NCI-H2227 (cell line): ENCODE measurements around the gene OR5K3.
"Not testable (repeated sequence)": the region's sequence is repeated elsewhere in the genome, so short reads cannot be mapped to it uniquely, and the experiment has no call there.

Experiments
- DNase-seq: peaks from one replicate; lab custom pipeline; 2025; ENCODE audit not compliant: unreplicated experiment; lab: John Stamatoyannopoulos, UW

OR5K3 gene, protein sequence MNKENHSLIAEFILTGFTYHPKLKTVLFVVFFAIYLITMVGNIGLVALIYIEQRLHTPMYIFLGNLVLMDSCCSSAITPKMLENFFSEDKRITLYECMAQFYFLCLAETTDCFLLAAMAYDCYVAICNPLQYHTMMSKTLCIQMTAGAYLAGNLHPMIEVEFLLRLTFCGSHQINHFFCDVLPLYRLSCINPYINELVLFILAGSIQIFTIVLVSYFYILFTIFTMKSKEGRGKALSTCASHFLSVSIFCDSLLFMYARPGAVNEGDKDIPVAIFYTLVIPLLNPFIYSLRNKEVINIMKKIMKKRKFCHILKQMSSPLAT

DNA sequence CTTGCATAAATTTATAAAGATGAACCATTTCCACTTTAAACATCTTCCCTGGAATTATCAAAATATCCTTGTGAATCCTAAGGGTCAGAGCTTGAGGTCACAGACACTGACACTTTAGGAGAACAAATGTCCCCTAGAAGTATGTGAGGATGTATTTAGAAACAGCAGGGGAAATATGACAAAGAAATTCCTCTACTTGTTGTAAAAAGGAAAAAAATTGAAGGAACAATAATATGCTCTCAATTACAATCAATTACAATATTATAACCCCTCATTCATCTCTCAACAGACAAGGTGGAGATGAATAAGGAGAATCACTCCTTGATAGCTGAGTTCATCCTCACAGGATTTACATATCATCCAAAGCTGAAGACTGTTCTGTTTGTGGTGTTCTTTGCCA is at the start of gene OR5K3:
Gene OR5K3 (plus strand): TSS at position 301 of the 400 bp plus-strand sequence. CDS start 0 bp downstream, at position 301.
- DNase-seq = no peak

- no peak for DNase-seq
Observed at GRCh38 chr3:98341758-98342157, 48.7 kb upstream of the OR5K3 start.

DNA sequence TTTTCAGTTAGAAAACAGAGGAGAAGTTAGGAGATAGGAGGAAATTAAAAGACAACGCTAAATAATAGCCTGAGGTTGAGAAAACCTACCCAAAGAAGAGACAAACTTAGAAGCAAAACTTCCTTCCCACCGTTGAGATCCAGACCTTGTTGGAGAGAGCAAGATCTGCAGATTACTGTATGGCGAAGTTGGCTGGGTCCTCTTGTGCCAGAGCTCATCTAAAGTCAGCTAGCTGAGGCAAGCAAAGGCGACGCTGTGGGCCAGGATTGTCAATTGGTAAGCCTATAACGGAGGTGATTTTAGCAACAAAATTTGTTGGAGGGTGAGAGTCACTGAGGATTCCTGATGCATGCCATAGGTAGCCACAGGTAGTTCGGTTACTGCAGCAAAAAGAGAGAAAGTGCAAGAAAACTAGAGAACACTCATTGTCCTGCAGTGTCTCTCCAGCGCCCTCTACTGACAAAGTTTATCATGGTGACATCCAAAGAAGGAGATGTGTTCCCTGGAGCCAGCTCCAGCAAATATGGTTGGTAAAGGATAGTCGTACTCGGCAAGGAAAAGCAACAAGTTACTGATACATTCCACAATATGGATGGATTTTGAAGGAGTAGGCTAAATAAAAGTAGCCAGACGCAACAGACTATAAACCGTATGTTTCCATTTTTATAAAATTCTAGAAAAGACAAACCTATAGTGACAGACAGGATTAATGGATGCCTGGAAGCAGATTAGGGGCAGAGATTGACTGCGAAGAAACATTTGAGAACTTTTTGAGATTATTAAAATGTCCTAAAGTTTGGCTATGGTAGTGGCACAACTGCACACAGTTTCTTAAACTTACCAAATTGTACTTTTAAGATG is 46.6 kb upstream of the OR5K3 start:
- peak; percentile 4 for DNase-seq

DNA sequence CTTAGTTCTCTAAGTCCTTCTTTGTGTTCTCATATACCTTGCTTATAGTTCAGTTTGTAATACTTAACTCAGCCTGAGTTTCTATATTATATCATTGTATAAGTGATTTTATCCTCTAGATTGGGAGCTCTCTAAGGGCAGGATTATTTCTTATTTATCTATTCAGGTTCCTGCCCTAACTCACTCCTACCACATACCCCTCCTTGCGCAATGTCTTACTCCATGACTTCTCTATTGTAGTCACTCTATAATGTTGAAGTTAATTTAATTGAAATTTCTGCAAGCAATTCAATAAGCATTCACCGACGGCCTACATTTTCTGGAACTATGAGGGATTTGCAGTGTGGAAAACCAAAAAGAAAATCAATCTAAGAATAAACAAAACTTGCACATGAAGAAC is 40.4 kb upstream of the OR5K3 start:
- no peak for DNase-seq

DNA sequence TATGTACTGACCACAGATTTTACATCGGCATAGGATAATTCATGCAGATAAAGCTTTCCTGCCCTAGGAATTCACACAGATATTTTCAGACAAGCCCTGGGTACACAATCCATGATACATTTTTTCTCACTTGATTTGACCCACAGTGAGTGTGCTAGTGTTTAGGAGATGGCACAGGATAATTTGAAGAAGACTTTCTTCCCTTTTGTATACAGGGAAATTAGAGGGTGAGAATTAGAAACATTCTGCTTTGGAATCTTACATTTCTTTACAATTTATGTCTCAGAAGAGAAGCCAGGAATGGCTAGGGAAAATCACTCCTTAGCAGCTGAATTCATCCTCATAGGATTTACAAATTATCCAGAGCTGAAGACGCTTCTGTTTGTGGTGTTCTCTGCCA is 36.9 kb upstream of the OR5K3 start, which contains the start of gene OR5K4:
Gene OR5K4 (plus strand): TSS at position 301 of the 400 bp plus-strand sequence. CDS start 0 bp downstream, at position 301.
- no peak for DNase-seq

DNA sequence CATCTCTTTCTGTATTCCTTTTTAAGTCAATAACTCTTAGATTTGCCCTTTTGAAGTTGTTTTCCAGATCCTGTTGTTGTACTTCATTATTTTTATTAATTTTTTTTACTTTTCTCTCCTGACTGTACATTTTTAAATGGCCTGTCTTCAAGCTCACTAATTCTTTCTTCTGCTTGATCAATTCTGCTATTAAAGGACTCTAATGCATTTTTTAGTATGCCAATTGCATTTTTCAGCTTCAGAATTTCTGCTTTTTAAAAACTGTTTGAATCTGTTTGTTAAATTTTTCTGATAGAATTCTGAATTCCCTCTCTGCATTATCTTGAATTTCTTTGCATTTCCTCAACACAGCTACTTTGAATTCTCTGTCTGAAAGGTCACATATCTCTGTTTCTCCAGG is 31.2 kb upstream of the OR5K3 start:
- no peak for DNase-seq

DNA sequence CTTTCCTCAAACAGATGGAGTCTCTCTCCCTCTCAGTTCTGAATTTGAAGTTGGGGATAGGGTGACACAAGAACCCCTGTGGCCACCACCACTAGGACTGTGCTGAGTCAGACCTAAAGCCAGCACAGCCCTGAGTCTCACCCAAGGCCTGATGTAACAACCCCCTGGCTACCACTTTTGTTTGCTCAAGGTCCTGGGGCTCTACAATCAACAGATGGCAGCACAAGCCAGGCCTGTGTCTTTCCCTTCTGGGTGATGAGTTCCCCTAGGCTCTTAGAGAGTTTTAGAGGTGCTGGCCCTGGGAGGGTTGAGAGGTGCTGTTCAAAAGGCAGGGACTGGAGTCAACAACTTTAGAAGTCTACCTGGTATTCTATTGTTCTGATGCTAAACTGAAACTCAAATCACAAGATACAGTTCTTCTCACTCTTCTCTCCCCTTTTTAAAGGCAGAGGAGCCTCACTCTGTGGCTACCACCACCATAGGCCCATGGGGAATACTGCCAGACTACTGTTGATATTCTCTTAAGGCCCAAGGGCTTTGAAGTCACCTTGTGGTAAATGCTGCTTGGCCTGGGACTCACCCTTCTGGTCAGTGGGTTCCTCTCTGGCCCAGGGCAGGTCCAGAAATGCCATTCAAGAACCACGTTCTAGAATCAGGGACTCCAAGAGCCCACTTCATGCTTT is 30.3 kb upstream of the OR5K3 start:
- DNase-seq = no peak

- DNase-seq = no peak
Observed at GRCh38 chr3:98360681-98361080, 29.8 kb upstream of the OR5K3 start.

DNA sequence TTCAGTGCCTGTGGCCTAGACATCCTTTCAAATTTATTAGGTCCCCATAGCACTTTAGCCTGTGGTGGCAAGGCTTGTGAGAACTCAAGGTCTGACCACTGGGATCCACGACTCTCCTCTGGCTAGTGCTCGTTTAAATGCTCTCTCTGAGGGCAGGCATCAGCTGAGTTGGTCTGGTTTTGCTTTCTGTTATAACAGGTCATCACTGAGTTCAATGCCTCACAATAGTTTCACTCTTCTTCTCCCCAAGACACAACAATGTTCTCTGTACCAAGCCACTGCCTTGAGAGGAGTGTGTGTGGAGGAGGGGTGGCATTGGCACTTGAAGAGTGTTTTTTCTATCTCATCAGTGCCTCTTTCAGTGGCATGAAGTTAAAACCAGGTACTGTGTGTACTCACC is 29.2 kb upstream of the OR5K3 start:
- DNase-seq = no peak

- no peak for DNase-seq
Observed at GRCh38 chr3:98367464-98368246, 22.8 kb upstream of the OR5K3 start.

- no peak for DNase-seq
Observed at GRCh38 chr3:98371186-98371585, 19.3 kb upstream of the OR5K3 start.

DNA sequence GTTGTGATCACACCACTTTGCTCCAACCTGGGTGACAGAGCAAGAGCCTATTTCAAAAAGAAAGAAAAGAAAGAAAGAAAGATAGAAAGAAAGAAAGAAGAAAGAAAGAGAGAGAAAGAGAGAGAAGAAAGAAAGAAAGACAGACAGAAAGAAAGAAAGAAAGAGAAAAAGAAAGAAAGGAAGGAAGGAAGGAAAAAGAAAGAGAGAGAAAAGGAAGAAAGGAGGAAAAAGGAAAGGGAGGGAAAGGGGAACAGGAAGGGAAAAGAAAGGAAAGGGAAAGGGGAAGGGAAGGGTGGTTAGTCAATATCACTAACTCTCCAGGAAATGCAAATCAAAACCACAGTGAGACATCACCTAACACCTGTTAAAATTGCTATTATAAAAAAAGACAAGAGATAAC is 18.6 kb upstream of the OR5K3 start:
- DNase-seq = no peak

DNA sequence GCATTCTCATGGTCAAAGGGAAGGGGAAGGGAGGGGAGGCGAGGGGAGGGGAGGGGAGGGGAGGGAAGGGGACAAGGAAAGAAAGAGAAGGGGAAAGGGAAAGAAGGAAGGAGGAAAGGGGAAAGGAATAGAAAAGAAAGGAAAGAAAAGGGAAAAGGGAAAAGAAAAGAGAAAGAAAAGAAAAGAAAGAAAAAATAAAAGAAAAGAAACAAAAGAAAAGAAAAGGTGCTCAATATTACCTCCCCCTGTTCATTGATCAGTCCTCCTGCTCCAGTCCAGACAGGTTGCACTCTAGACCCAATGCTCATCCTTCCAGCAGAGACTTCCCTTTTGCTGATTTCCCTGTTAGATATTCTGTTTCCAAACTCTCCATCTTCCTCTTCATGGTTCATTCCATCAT is 18.0 kb upstream of the OR5K3 start:
- no peak for DNase-seq

DNA sequence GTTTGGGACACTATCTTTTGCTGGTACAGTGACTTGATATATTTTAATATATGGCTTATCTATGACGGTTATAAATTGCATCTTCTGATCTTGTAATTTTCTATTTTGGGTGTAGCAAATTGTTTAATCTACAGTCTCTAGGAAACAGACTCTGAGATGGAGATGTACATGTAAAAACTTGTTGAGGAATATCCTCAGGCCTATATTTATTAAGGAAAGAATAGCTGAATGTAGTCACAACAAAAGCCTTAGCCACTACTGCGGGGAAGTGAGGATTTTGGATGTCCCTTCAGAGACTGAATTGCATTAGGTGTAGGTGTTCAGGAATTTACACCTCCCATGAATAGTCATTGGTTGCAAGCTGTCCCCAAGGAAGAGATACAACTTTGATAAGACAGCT is 13.8 kb upstream of the OR5K3 start:
- no peak for DNase-seq

GRCh38 chr3:98388147-98388546 is 2.3 kb upstream of the OR5K3 start:
- DNase-seq = no peak

DNA sequence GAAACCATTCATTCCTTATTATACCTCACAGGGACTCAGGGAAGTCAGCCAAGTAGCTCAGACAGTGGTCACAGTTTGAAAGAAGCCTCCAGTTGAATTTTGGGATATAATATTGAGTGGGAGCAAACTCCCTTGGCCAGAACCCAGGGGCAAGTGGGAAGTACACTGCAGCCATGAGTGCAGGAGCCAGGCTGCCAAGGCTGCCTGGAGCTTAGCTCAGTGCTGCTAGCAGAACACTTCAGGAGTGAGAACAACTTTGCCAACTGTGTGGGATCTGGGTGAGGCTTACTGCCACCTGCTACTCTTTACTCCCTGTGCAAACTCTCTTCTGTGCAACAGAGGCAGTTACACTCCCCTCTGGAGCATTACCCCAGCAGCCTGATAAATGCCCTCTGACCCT is 4.6 kb downstream of the OR5K3 start:
- DNase-seq = no peak

DNA sequence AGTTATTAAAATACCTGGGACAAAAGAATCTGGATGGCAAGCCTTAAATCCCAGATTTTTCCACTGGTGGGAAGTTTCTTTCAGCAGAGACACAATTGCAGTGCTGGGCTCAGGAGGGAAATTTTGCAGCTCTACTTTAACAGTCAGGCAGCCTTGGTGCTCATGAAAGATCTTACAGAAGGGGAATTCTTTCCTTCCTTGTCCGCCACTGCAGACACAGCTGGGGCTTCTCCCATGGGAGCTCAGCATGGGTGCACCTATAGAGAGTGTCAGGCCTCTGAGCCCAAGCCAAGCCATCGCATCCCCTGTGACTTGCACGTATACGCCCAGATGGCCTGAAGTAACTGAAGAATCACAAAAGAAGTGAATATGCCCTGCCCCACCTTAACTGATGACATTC is 6.0 kb downstream of the OR5K3 start:
- DNase-seq = not testable (repeated sequence)

- DNase-seq = no peak
Observed at GRCh38 chr3:98398513-98398912, 8.0 kb downstream of the OR5K3 start.

GRCh38 chr3:98402507-98402906 is 12.0 kb downstream of the OR5K3 start:
- DNase-seq = no peak

GRCh38 chr3:98404010-98404409 is 13.5 kb downstream of the OR5K3 start:
- DNase-seq = no peak

DNA sequence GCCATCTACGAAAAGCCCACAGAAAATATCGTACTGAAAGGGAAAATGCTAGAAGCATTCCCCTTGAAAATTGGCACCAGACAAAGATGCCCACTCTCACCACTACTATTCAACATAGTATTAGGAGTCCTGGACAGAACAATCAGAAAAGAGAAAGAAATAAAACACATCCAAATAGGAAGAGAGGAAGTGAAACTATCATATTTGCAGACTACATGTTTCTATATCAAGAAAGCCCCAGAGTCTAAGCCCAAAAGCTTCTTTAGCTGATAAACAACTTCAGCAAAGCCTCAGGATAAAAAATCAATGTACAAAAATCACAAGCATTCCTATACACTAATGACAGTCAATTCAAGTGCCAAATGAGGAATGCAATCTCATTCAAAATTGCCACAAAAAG is 15.6 kb downstream of the OR5K3 start:
- no peak for DNase-seq
